GM18858 (cell line): Measurements from ENCODE around the gene MTR.

Experiments
- ATAC-seq: cut with Tn5 transposase; IDR thresholded peaks from one replicate; pipeline ENCODE4 v1.9.1; 2021; ENCODE audit not compliant: unreplicated experiment

The MTR gene

GRCh38 chr1:236947794-236948193, 152.7 kb downstream of the MTR start:
- no peak for ATAC-seq

- no peak for ATAC-seq
These were observed 153.3 kb downstream of the MTR start for GRCh38 chr1:236948381-236948780.

GRCh38 chr1:236948996-236949395, 153.9 kb downstream of the MTR start:
- no peak for ATAC-seq

GRCh38 chr1:236950365-236950764, 155.3 kb downstream of the MTR start:
- no peak for ATAC-seq

GRCh38 chr1:236951672-236952071, 156.6 kb downstream of the MTR start:
- no peak for ATAC-seq

GRCh38 chr1:236952246-236953003, 157.3 kb downstream of the MTR start:
- no peak for ATAC-seq

GRCh38 chr1:236953151-236953700, 158.1 kb downstream of the MTR start:
- no peak for ATAC-seq
